HG02970 (cell line): ENCODE measurements around the gene STX16.
"Not testable (repeated sequence)": the region's sequence is repeated elsewhere in the genome, so short reads cannot be mapped to it uniquely, and the experiment has no call there.

Experiments
- ATAC-seq: cut with Tn5 transposase; IDR thresholded peaks from one replicate; pipeline ENCODE4 v1.9.1; 2021; ENCODE audit warnings: mild to moderate bottlenecking, moderate library complexity, moderate number of reproducible peaks; ENCODE audit not compliant: unreplicated experiment, low FRiP score

STX16 gene

GRCh38 chr20:58635279-58635665 is 15.8 kb upstream of the STX16 start:
- ATAC-seq: no peak

GRCh38 chr20:58636396-58636982 is 14.6 kb upstream of the STX16 start:
- no peak for ATAC-seq

GRCh38 chr20:58636983-58637421 is 14.1 kb upstream of the STX16 start:
- no peak for ATAC-seq

GRCh38 chr20:58637466-58638213 is 13.4 kb upstream of the STX16 start:
- no peak for ATAC-seq

- no peak for ATAC-seq
Measured at GRCh38 chr20:58638467-58639181, 12.5 kb upstream of the STX16 start.

GRCh38 chr20:58639182-58640146 is 11.6 kb upstream of the STX16 start:
- no peak for ATAC-seq

- ATAC-seq: no peak
Measured at GRCh38 chr20:58640446-58640845, 10.6 kb upstream of the STX16 start.

GRCh38 chr20:58642441-58642840 is 8.6 kb upstream of the STX16 start:
- ATAC-seq: no peak

- ATAC-seq: not testable (repeated sequence)
Measured at GRCh38 chr20:58642896-58643295, 8.2 kb upstream of the STX16 start.

GRCh38 chr20:58645412-58645968 is 5.6 kb upstream of the STX16 start:
- no peak for ATAC-seq

GRCh38 chr20:58646257-58646656 is 4.8 kb upstream of the STX16 start:
- no peak for ATAC-seq

- no peak for ATAC-seq
Measured at GRCh38 chr20:58646703-58647102, 4.4 kb upstream of the STX16 start.

- ATAC-seq: no peak
Measured at GRCh38 chr20:58647162-58647795, 3.8 kb upstream of the STX16 start.

GRCh38 chr20:58647796-58648501 is 3.1 kb upstream of the STX16 start:
- no peak for ATAC-seq

GRCh38 chr20:58648502-58648825 is 2.6 kb upstream of the STX16 start:
- not testable (repeated sequence) for ATAC-seq

GRCh38 chr20:58649288-58650180 is 1.5 kb upstream of the STX16 start:
- ATAC-seq: no peak

- no peak for ATAC-seq
Measured at GRCh38 chr20:58650181-58650775, 805 bp upstream of the STX16 start.

- no peak for ATAC-seq
Measured at GRCh38 chr20:58651559-58651945, 469 bp downstream of the STX16 start.
